Astrocyte of the cerebellum (primary cell): ENCODE data around the gene LRP5.
"Not testable (repeated sequence)": the region's sequence is repeated elsewhere in the genome, so short reads cannot be mapped to it uniquely, and the experiment has no call there.

Experiments
- DNase-seq: peaks from one replicate; pipeline ENCODE4 v3.0.0-alpha.2; 2011; ENCODE audit warnings: low read depth
- H3K4me3 ChIP-seq: 2 replicates; pipeline ENCODE4 v1.5.1; 2011; ENCODE audit warnings: mild to moderate bottlenecking, low read depth, low read length, moderate library complexity
- in situ Hi-C: cut with HindIII; loops from 2 replicates; pipeline ENCODE4 v1.10.0; 2017; ENCODE audit warnings: low sequenced_read_pairs
- TF ChIP-seq, protein P1 (sequence below): IDR thresholded peaks from 2 replicates; pipeline ENCODE4 v1.5.1; 2012; ENCODE audit warnings: low read length, low read depth, moderate library complexity, mild to moderate bottlenecking; ENCODE audit errors: missing control alignments

Gene LRP5

DNA sequence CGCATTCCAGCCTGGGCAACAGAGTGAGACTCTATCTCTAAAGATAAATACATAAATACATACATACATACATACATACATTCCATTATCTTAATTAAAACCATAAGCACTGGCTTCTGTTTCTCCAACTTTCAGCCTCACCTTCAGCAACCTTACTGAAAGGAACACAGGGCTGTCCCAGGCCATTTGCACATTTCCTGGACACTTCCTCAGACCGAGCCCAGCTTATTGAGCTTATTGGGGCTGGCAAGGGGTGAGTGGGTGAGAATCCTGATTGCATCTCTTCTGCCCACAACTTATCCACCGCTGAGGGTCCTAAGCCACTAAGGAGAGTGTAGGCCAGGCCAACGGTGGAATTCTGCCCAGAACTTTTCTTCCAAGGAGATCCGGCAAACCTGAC is 16.5 kb upstream of the LRP5 start:
- in situ Hi-C loops = no loop called here
- TF ChIP-seq, protein P1, sequence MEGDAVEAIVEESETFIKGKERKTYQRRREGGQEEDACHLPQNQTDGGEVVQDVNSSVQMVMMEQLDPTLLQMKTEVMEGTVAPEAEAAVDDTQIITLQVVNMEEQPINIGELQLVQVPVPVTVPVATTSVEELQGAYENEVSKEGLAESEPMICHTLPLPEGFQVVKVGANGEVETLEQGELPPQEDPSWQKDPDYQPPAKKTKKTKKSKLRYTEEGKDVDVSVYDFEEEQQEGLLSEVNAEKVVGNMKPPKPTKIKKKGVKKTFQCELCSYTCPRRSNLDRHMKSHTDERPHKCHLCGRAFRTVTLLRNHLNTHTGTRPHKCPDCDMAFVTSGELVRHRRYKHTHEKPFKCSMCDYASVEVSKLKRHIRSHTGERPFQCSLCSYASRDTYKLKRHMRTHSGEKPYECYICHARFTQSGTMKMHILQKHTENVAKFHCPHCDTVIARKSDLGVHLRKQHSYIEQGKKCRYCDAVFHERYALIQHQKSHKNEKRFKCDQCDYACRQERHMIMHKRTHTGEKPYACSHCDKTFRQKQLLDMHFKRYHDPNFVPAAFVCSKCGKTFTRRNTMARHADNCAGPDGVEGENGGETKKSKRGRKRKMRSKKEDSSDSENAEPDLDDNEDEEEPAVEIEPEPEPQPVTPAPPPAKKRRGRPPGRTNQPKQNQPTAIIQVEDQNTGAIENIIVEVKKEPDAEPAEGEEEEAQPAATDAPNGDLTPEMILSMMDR = no peak
- H3K4me3 ChIP-seq = no peak overlapping the region
- DNase-seq = no peak

DNA sequence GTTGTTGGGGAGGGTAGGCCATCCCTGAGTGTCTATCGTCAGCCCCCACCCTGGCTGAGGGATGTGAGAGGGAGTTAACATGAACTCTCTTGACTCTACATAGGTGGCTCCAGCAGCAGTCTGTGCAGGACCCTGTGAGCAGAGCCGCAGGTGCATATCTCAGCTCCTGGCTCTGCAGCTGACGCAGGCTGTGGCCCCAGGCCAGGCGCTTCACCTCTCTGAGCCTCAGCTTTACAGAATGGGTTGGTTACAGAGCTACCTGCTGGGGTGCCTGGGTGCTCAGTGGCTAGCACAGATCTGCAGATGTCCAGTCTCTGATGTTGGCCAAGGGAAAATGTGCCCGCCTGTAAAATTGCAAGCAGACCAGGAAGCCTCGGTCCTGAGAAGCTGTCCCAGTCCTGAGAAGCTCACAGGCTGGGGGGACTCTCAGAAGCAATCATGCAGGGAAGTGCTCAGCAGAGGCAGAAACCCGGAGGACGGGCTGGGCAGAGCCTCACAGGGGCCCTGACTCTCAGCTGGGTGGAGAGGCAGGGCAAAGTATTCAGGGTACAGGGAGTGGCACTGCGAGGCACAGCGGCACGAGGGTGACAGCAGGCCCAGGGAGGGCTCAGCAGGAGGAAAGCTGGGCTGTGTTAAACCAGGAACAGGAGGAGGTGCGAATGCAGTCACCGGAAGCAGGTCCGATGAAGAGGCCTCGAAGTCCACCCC is 15.9 kb upstream of the LRP5 start:
- no peak for DNase-seq
- no peak overlapping the region for H3K4me3 ChIP-seq
- in situ Hi-C loops = no loop called here
- TF ChIP-seq, protein P1 = no peak

DNA sequence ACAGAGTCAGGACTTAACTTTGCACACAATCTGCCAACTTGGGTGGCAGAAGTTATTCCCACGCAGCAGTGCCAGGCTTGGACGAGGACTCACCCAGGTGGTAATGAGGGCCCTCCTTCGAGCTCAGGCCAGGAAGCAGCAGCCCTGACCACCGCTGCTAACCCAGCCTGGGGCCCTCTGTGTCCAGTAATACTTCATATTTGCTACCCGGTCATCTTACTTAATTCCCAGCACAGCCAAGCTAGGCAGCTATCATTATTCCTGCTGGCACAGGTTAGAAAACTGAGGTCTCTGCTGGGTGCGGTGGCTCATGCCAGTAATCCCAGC is 15.4 kb upstream of the LRP5 start:
- TF ChIP-seq, protein P1 = no peak
- no peak for DNase-seq
- in situ Hi-C loops = no loop called here
- no peak overlapping the region for H3K4me3 ChIP-seq

DNA sequence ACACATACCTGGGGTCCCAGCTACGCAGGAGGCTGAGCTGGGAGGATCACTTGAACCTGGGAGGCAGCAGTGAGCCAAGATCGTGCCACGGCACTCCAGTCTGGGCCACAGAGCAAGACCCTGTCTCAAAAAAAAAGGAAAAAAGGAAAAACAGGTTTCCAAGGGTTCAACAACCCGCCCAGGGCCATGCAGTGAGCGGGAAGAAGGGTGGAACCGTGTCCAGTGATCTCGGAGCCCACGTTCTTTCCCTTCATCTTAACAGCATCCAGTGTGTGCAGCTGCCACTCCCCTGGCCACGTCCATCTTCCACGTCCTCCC is 14.9 kb upstream of the LRP5 start:
- TF ChIP-seq, protein P1 = no peak
- no peak for DNase-seq
- H3K4me3 ChIP-seq = no peak overlapping the region
- in situ Hi-C loops = no loop called here

DNA sequence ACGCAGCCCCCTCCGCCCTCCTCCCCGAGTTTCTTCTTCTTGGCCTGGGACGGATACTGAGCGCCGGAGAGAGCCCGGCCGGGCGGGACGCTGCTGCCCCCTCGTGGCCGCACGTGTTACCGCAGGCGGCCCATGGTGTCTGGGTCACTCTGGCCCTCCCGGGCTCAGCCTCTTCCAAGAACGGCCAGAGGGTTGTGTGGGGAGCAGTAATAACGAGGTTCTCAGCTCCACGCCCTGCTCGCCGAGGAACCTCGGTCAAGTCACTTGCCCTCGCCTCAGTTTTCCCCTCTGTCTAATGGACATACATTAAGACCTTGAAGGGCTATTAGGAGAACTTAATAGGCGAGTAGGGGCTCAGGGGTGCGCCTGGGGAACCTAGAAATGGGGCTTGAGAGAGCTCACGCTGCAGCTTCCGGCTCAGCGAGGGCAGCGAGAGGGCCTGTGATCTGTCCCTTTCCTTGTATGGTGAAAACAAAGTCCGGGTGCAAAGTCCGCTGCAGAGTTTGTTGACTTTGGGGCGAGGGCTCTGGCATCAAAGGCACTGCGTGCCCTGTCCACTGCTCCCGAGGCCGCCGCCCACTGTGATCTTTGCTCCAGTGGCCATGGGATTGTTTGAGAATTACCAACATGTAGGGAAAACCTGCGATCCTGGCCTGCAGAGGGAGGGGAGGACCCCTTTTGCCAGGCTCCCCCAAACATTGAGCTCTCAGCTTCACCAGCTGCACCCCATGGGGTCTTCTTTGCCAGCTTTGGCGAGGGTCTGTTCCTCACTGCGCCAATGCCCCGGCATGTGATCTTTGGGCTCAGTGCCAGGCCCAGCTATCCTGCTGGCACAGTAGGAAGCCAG is 14.4 kb upstream of the LRP5 start:
- in situ Hi-C loops = no loop called here
- peak; percentile 23 for DNase-seq
- TF ChIP-seq, protein P1 = peak; percentile 96
- H3K4me3 ChIP-seq = no peak overlapping the region

DNA sequence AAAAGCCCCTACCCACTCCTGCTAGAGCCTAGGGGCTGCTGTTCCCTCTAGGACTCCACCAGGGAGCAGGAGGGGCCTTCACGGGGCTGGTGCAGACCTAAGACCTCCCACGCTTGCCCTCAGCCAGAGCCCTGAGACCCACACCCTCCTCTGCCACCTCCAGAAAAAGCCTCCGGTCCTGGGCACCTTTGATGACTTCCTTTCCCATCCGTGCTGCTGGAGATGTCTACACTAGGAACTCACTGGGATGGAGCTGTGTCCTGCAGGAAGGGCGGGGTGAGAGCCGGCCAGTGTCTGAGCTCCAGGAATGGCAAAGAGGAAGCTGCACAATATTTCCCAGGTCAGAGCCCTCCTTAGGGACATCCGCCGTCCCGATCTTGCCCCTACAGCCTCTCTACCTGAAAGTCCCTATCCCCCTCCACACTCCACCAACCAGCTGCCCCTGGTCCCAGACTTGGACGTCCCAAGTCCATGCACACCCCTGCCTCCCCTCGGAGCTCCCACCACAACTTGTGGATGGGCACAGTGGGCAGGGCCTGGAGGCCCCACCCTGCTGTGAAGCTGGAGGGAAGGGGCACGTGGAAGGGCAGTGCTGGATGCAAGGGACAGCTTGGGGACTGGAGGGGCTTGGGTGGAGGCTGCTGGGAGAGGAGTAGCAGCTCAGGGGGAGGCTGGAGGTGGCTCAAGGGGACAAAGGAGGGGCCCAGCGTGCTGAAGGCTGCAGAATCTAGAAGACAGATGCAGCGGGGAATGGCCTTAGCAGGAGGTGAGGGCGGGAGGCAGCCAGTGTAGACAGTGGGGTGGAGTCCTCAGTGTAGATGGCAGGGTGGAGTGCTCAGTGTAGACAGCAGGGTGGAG is 13.5 kb upstream of the LRP5 start:
- in situ Hi-C loops = no loop called here
- TF ChIP-seq, protein P1 = no peak
- no peak for DNase-seq
- H3K4me3 ChIP-seq = no peak overlapping the region

DNA sequence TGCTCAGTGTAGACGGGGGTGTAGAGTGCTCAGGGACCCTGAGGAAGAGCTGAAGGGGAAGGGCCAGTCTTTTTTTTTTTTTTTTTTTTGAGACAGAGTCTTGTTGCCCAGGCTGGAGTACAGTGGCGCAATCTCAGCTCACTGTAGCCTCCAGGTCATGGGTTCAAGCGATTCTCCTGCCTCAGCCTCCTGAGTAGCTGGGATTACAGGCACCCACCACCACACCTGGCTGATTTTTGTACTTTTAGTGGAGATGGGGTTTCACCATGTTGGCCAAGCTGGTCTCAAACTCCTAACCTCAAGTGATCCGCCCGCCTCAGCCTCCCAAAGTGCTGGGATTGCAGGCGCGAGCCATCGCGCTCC is 12.9 kb upstream of the LRP5 start:
- in situ Hi-C loops, DNase-seq, H3K4me3 ChIP-seq: not testable (repeated sequence)
